Putamen (tissue), 1 donor: ENCODE results near the gene BACE1.

Experiments
- DNase-seq: peaks from one replicate; pipeline ENCODE4 v3.0.0-alpha.2; 2016; ENCODE audit warnings: low spot score

BACE1 gene

DNA sequence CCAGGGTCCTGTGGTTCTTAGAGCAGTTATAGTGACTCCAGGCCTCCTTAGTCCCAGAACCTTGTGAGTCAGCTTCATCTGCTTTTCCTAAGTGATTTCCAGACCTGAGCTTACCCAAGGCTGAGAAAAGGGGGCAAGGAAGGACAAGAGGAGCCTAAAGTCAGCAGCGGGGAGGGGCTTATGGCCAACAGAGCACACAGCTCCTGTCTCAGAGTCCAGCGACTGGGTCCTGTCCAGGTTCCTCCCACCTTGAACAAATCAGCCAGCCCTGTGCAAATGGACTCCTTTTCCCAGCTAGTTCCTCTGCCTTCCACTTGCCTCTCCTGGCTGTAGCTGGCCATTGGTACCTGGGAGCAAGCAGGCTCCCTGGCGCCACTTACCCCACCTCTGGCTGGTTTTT lies 10.9 kb downstream of the BACE1 start:
- DNase-seq = no peak

DNA sequence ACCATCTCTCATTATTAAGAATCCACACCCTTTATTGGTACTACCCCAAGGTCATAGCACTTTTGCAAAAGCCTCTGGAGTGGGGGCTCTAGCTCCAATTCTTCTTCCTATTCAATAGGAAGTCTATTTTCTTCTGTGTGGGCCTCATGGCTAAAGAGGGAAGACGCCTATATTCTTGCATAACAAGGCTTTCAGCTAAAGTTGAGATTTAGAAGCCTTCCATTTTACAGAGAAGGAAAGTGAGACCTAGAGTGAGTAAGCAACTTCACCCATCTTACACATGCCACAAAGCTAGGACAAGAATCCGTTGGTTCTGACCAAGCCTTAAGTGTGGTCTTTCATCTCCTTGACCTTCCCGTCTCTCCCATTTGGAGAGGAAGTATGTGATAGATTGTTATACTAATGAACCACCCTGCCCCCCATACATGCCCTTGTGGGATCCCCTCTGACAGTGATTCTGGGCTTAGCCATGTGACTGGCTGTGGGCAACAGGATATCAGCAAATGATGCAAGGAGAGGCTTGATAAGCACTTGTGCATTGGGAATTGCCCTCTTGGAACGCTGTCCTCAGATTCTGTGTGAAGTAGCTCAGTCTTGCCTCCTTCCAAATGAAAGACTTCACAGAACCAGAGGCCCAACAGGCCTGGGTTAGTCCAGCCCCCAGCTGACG lies 12.3 kb downstream of the BACE1 start:
- DNase-seq = no peak

DNA sequence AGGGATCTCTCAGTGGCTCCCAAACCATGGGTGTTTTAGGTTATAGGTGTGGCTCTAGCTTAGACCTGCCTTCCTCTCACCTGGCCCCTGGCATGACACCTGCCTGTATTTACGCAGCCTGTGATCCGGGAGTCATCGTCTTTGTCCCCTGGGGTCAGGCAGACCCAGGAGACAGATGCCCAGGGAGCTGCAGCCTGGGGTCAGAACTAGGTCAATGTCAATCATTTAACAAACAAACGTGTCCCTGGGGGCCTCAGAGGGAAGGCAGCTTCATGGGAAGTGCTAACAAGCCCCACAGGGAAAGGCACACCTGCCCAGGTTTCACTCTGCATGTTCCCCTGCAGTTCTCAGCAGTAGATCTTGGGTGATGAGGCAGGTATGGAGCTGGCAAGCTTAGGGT lies 13.0 kb downstream of the BACE1 start:
- DNase-seq = no peak

DNA sequence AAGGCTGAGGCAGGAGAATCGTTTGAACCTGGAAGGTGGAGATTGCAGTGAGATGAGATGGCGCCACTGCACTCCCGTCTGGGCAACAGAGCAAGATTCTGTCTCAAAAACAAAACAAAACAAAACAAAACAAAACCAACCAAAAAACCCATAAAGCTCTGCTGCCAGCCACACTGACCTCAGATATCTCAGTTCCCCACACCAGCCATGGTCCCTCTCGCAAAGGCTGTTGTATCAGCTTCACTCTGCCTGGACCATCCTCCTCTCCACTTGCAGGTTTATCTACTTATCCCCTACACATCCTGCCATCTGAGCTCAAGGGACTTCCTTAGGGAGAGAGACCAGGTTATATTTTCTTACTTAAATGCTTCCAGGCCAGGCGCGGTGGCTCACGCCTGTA lies 13.8 kb downstream of the BACE1 start:
- DNase-seq = no peak

DNA sequence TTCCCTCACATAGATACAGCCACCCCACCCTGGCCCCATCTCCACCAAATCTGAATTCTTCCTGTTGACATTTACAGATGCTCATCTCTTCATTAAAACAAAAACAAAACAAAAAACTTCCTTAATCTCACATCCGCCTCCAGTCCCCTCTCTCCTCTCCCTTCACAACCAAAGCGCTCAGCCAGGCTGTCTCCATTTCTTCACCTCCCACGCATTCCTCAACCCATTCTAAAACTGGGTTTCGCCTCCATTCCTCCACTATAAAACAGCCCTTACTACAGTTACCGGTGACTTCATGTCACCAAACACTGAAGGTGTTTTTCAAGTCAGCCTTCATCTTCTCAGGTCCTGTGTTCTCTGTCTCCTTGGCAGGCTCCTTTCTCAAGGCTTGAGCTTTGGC lies 15.3 kb downstream of the BACE1 start:
- peak; percentile 56 for DNase-seq

DNA sequence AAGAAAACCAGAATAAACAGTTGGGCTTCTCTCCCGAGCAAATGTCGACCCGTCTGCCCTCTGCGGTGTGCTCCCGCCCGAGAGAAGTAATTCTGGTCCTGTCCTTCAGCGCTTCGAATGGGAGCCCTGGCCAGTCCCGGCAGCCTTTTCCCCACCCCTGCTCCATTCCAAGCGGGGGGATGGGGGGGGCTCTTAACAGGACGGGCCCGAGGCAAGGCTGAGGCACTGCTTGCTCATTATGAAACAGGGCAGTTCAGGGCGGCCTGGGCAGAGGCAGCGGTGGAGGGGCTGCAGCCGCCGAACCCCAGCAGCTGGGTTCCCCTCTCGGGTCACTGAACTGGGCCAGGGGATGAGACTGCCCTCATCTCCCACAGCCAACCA lies 15.8 kb downstream of the BACE1 start:
- DNase-seq = no peak

DNA sequence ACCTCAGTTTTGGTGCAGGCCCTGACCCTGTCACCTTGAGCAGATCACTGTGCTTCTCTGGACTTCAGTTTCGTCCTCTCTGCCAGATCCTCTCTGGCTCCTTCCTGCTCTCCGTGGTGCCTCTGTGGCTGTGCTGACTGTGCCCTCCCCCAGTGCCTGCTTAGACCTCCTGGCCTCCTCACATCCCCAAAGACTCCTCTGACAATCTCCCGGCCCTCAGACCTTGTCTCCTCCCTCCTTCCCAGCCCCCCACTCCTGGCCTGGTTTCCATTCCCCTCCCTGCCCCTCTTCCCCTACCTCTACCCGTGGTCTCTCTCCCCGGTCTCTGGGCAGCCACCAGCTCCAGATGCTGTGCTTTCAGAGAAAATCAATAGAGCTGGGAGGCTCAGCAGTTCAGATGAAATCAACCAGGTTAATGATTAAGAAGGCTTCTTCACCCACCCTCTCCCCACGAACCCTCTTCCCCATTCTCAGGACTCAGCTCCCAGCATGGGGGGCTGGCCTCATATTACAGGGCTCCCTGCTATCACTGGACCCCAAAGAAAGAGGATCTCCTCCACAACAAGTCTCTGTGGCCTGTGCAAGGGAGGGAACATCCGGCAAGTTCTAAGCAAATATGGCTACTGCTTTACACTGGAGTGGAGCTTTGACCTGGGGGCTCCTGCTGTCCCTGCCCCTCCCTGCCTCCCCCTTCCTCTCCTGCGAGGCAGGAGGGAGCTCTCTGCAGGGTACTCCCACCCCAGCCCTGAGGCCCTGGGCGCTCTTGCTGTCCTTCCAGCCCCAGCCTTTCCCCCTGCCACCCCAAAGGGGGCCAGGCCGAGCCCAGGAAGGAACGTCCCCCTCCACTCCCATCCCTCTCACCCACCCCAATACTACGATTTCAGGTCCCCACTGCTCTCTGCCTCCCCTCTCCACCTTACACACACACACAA lies 16.4 kb downstream of the BACE1 start:
- DNase-seq = no peak

DNA sequence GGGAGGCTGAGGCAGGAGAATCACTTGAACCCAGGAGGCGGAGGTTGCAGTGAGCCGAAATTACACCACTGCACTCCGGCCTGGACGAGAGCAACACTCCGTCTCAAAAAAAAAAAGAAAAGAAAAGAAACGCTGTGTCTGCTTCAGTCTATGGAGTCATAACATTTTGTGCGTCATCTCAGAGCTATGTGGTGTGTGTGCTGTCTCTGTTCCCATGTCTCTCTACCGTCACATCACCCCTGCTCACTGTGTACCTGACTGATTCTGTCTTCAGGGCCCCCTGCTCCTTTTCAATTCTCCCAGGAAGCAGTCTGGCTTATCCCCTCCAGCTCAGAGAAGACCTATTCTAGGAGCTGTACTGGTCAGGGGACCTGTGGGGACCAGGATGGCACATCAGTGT lies 17.9 kb downstream of the BACE1 start:
- DNase-seq = no peak

DNA sequence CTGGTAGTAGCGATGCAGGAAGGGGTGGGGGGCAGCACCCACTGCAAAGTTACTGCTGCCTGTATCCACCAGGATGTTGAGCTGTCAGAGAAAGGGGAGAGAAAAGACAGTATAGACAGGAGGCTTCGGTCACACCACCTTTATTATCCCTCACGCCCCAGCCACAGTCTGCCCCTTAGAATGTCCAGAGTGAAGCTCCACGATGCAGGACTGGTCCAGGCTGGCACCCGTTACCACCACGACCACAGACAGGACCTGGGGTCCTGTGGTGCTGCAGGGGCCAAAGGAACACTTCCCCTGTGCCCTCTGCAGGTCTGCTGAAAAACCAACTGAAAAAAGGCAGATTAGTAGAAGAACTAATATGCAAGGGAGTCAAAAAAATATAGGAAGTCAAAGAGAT lies 19.2 kb downstream of the BACE1 start:
- no peak for DNase-seq

DNA sequence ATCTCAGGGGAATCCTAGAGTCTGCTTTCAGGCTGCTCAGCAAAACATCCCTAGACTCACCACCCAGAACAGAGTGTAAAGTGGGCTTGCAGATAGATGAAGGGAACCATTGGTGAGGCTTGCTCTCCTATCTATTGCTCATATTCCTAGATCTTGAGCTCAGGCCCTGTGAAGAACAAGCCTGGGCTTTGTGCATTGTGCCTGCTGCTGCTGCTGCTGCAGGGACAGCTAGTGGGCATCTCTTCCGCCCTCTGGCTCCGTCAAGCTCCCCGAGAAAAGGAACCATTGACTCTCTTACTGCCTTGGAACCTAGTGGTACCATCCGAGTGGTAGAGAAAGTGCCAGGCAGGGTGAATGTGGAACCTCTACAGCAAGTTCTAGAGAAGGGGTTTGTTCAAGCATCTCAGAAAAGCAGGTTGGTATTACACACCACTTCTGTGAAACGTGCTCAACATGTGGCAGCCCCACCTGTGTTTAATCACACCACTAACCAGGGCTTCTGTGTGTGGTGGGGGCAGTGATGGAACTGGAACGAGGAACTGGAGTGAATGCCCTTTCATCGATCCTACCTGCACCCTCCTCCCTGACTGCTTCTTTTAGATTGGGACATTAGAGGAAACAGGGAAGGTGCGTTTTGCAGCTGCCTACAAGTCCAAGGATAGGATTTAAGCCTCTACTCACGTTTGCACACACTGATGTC lies 20.5 kb downstream of the BACE1 start:
- DNase-seq = peak; percentile 89

DNA sequence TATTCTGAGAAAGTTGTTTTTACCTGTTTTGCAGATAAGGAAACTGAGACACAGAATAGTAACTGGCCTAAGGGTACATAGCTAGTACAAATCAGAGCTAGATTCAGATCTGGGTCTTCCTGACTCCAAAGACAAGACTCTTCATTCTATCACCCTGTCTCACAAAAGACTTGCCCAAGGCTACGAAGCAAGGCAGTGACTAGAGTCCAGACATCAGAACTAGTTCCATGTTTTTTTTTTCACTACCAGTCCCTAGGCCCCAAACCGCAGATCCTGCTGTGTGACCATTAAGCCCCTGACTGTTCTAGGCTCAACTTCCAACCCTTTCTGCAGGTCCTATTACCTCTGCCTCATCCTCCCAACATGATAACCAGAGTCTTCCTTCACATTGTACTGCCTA lies 23.4 kb downstream of the BACE1 start:
- DNase-seq = no peak

DNA sequence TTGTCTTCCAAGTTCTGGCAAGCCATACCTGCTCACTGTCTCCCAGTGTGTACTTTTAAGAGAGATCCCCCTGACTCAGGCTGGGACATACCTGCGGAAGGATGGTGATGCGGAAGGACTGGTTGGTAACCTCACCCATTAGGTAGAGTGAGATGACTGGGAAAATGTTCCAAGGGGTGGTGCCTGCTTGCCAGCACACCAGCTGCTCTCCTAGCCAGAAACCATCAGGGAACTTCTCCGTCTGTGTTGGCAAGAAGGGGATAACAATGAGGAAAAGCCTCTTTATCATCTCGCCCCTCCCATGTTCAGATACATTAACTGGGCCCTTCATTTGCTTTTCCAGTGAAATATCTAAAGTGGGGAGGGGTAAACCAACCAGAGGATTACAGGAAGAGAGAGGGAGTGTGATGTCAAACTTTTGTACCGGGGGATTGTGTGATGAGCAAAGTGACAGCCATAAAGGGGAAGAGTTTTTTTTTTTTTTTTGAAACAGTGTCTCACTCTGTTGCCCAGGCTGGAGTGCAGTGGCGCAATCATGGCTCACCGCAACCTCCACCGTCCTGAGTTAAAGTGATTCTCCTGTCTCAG lies 25.2 kb downstream of the BACE1 start, which contains the start of gene BACE1-AS:
BACE1-AS (plus strand) TSS at position 538 of the 588 bp plus-strand sequence.
- DNase-seq = no peak

DNA sequence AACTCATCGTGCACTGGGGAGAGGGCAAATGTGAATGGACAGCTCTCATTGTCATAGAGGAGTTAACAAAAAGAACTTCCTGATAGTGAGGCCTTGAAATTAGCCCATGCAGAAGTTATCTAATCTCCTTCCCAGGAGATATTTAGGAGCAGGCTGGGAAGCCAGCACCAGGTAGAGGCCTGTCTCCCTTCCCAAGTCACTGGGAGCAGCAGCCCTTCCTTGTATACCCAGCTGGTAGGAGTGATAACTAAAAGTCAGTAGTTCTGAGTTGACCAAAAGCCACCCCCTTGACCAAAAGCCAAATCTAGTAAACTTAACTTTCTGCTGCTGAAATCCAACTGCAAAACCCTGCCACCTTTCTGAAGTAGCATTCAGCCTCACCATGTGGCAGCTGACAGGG lies 26.3 kb downstream of the BACE1 start:
- no peak for DNase-seq

DNA sequence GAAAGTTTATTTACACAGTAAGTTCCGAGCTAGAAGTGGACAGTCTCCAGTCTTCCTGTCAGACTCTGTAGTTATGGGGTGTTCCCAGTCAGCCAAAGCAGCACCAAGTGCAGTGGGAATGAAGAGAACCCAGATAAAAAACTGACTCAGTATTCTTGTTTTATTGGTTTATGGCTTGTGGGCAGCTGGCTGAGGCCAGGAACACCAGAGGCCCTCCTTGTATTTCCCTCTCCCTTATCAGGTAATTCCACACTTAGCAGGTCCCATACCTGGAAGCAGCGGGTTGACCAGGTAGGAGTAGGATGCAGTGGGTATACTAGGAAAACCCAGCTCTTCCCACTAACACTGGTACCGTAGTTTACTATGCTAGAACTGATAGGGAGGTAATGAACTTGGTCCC lies 28.4 kb downstream of the BACE1 start:
- DNase-seq = no peak

DNA sequence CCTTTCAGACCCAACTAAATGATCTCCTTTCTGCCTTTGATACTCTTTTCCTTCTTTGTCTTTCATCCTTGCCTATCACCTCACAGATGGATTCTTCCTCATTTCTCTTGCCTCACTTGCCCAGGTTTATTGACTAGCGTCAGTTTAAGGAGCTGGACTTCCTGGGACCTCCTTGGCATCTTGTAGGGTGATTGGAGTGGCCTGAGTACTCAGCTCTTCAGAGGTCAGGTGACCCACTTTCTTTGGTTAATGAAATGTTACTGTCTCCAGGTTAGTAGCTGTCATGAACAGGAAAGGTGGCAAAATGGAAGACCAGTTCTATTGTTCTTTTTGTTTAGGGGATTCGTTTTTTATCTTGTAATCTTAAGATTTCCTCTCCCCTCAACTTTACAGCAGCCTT lies 29.5 kb downstream of the BACE1 start:
- DNase-seq = no peak

DNA sequence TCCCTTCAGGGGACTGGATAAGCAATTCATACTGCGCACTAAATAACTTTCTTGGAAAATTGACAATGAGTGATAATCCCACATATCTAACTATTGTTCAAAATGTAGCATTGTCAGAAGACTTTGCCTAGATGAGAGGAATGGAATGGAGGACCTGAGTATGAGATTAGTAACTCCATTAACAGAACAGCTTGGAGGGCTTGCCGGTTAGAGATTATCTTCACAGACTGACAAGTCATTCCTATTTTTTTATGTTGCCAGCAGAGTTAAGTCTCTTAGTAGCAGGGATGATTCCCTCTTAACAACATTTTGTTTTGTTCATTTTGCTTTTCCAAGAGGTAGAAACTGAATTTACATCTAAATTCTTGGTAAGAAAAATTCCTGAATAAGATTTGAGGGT lies 32.0 kb downstream of the BACE1 start:
- DNase-seq = no peak

DNA sequence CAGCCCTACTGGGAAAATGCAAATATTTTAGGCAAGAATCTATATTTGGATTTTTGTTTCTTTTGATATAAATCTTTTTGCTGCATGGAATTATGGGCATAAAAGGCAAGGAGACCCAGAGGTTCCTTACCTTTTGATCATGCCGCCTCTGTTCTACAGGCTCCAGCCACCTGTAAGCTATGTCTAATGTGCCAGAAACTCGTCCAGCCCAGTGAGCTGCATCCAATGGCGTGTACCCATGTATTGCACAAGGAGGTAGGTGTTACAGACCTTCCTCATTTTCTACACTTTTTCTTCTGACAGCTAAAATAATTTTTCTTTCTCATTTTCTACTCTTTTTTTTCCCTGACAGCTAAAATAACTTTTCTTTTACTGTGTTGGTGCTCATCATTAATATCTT lies 33.1 kb downstream of the BACE1 start:
- no peak for DNase-seq

DNA sequence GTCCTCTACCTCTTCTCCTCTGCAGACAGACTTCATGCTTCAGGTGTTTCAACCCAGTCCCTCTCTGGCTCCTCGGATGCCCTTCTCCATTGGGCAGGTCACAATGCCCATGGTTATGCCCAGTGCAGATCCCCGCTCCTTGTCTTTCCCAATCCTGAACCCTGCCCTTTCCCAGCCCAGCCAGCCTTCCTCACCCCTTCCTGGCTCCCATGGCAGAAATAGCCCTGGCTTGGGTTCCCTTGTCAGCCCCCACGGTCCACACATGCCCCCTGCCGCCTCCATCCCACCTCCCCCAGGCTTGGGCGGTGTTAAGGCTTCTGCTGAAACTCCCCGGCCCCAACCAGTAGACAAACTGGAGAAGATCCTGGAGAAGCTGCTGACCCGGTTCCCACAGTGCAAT lies 34.2 kb downstream of the BACE1 start:
- DNase-seq = no peak

DNA sequence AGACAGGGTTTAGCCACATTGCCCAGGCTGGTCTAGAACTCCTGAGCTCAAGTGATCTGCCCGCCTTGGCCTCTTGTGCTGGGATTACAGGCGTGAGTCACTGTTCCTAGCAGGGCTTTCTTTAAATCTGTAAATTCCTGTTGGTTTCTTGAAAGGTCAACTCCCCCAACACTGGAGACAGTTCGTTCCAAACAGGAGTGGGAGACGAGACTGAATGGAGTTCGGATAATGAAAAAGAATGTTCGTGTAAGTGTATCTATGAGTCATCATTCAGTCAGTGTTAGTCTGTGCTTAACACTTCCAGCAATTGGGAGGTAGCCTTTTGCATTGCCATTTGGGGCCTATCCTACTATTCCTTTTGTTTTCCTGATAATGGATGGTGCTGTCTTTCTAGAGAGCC lies 34.9 kb downstream of the BACE1 start:
- peak; percentile 66 for DNase-seq

DNA sequence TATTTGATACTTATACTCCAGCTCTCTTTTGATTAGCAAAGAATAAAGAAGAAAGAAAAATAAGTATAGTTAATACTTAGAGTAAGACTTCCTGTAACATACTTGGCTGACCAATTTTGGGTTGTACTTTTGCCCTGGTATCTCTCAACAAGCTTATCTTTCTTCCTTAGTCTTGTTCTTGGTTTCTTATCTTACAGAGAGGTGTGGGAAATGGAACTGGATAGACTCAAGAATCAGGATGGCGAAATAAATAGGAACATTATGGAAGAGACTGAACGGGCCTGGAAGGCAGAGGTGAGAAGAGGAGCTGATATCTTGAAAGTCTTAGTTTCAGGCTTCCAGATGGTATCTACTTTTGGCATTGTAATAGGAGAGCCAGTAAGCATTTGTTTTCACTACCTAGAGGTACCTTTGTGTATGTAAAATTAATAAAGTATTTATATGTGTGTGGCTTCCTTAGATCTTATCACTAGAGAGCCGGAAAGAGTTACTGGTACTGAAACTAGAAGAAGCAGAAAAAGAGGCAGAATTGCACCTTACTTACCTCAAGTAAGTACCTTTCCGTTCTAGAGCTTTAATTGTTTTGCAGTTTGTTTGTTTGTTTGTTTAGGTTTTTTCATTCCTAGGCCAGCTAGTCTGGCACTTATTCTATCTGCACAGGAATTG lies 36.2 kb downstream of the BACE1 start:
- DNase-seq = no peak

DNA sequence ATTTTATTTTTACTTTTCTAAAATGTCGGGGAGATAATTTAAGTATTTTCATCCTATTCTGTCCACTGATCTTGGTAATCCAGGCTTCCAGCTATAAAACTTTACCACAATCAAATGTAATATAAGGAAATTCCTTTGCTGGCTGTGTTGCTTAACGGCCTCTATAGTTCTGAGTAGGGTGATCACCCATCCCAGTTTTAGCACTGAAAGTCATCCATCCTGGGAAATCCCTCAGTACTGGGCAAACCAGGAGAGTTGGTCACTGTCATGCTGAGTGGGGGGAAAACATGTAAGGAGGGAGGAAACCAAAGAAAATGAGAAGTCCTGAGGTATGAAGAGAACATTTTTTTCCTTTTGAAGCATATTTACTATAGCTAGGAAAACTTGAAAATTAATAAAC lies 37.7 kb downstream of the BACE1 start:
- DNase-seq = no peak
